GM23338 (cell line): ENCODE data around the gene LTA4H. TPM values are rescaled to one million over a fixed set of nuclear protein-coding genes. Genes with fewer than 3 reads are reported as not detected.
A peak's percentile ranks its signal among the peaks of the same experiment; 100 is the strongest.

Source experiments
- ATAC-seq: fragments of 200-7000 bp; cut with Tn5 transposase; 3 replicates; pipeline ENCODE4 v1.9.1; 2020
- DNase-seq: peaks from one replicate; pipeline ENCODE4 v3.0.0-alpha.2; 2015; ENCODE audit warnings: low spot score
- H2AFZ ChIP-seq: fragments of 200-600 bp; sonication (generic); 2 replicates; pipeline ENCODE4 v1.8.0; 2016; ENCODE audit warnings: antibody characterized with exemption, mild to moderate bottlenecking, moderate library complexity
- H3F3A ChIP-seq: fragments of 200-600 bp; sonication (generic); replicated peaks from 2 replicates; pipeline ENCODE4 v1.8.0; 2017; ENCODE audit warnings: antibody characterized with exemption, mixed run types, low read depth
- H3K27ac ChIP-seq: fragments of 200-600 bp; sonication (generic); 2 replicates; pipeline ENCODE4 v1.6.1; 2016; ENCODE audit warnings: low read depth
- H3K27me3 ChIP-seq: fragments of 200-600 bp; sonication (generic); 2 replicates; pipeline ENCODE4 v1.8.0; 2016; ENCODE audit warnings: mild to moderate bottlenecking, mixed run types, moderate library complexity; ENCODE audit not compliant: insufficient read depth
- H3K36me3 ChIP-seq: fragments of 200-600 bp; sonication (generic); 2 replicates; pipeline ENCODE4 v1.8.0; 2016; ENCODE audit warnings: mild to moderate bottlenecking; ENCODE audit not compliant: insufficient read depth
- H3K4me1 ChIP-seq: fragments of 200-600 bp; sonication (generic); 2 replicates; pipeline ENCODE4 v1.8.0; 2016; ENCODE audit warnings: mild to moderate bottlenecking, moderate library complexity; ENCODE audit not compliant: insufficient read depth
- H3K4me2 ChIP-seq: fragments of 200-600 bp; sonication (generic); 2 replicates; pipeline ENCODE4 v1.7.1; 2017; ENCODE audit warnings: mixed run types
- H3K4me3 ChIP-seq: fragments of 200-600 bp; sonication (generic); 2 replicates; pipeline ENCODE4 v1.6.1; 2016; ENCODE audit warnings: mixed run types
- H3K79me2 ChIP-seq: fragments of 200-600 bp; sonication (generic); replicated peaks from 2 replicates; pipeline ENCODE4 v1.8.0; 2017; ENCODE audit warnings: mild to moderate bottlenecking; ENCODE audit not compliant: insufficient read depth
- H3K9me2 ChIP-seq: fragments of 200-600 bp; sonication (generic); 2 replicates; pipeline ENCODE4 v1.8.0; 2017; ENCODE audit not compliant: insufficient read depth
- H4K20me1 ChIP-seq: fragments of 200-600 bp; sonication (generic); replicated peaks from 2 replicates; pipeline ENCODE4 v1.8.0; 2017; ENCODE audit warnings: mild to moderate bottlenecking; ENCODE audit not compliant: insufficient read depth
- H3K27ac Mint-ChIP-seq: 2 replicates; pipeline ENCODE4 v1.8.0; 2020; ENCODE audit warnings: inconsistent platforms, mild to moderate bottlenecking, moderate library complexity, mixed read lengths
- H3K27me3 Mint-ChIP-seq: 3 replicates; pipeline ENCODE4 v1.8.0; 2022; ENCODE audit warnings: low read depth, mild to moderate bottlenecking, moderate library complexity, mixed read lengths, inconsistent platforms; ENCODE audit not compliant: insufficient read depth, poor library complexity
- H3K36me3 Mint-ChIP-seq: 3 replicates; pipeline ENCODE4 v1.8.0; 2021; ENCODE audit warnings: low read depth, mild to moderate bottlenecking, inconsistent platforms, moderate library complexity, mixed read lengths
- H3K4me1 Mint-ChIP-seq: 3 replicates; pipeline ENCODE4 v1.8.0; 2020; ENCODE audit warnings: mild to moderate bottlenecking, inconsistent platforms, mixed read lengths
- H3K4me3 Mint-ChIP-seq: 3 replicates; pipeline ENCODE4 v1.8.0; 2021; ENCODE audit warnings: moderate library complexity, mild to moderate bottlenecking, inconsistent platforms, mixed read lengths
- H3K9me3 Mint-ChIP-seq: 3 replicates; pipeline ENCODE4 v1.8.0; 2020; ENCODE audit warnings: moderate library complexity, mild to moderate bottlenecking, inconsistent platforms, mixed read lengths
- CREB1 ChIP-seq: fragments of 250-450 bp; sonication (Bioruptor Pico); IDR thresholded peaks from 2 replicates; pipeline ENCODE4 v1.5.0; 2020; ENCODE audit warnings: low read depth, mild to moderate bottlenecking, moderate library complexity
- CTCF ChIP-seq, 2 experiments: fragments of 200-600 bp in 1 of 2; sonication (generic) in 1 of 2; conservative IDR thresholded peaks; 2 replicates each; pipeline versions ENCODE4 v1.5.1 to v1.6.1; 2016 to 2017; ENCODE audit warnings: antibody characterized with exemption in 2 of 2, low read depth in 2 of 2, mild to moderate bottlenecking in 2 of 2, moderate library complexity in 1 of 2
- JUNB ChIP-seq: IDR thresholded peaks from one replicate; pipeline ENCODE4 v1.6.1; 2016; ENCODE audit warnings: antibody characterized with exemption; ENCODE audit not compliant: unreplicated experiment
- NANOG ChIP-seq: IDR thresholded peaks from 2 replicates; pipeline ENCODE4 v1.6.1; 2016; ENCODE audit warnings: antibody characterized with exemption, borderline replicate concordance
- REST ChIP-seq: IDR thresholded peaks from one replicate; pipeline ENCODE4 v1.6.1; 2018; ENCODE audit warnings: antibody characterized with exemption; ENCODE audit not compliant: unreplicated experiment
- STAT1 ChIP-seq: IDR thresholded peaks from one replicate; pipeline ENCODE4 v1.6.1; 2016; ENCODE audit warnings: antibody characterized with exemption; ENCODE audit not compliant: unreplicated experiment
- ZNF331 ChIP-seq: fragments of 250-450 bp; sonication (Bioruptor Pico); IDR thresholded peaks from 2 replicates; pipeline ENCODE4 v1.5.0; 2020; ENCODE audit warnings: low read depth, mild to moderate bottlenecking, moderate library complexity
- polyA plus RNA-seq: library from polyadenylated mRNA; unstranded; fragments of >200 nt; fragmentation: Nextera tagmentation; extraction: Ambion mirVana; gene quantifications from 2 replicates; pipeline ENCODE4 v1.2.1, GENCODE V29; 2016
- total RNA-seq: library from RNA; depleted of rRNA; stranded (reverse); fragments of >200 nt; shearing (Covaris generic); gene quantifications from 2 replicates; pipeline ENCODE4 v1.2.3, GENCODE V29; 2014
- TF ChIP-seq, protein P1 (sequence below): fragments of 250-450 bp; sonication (Bioruptor Pico); IDR thresholded peaks from 2 replicates; pipeline ENCODE4 v1.5.0; 2020; ENCODE audit warnings: mild to moderate bottlenecking, moderate library complexity

The LTA4H gene
- total and polyA plus RNA-seq, 2 experiments from 2014 or later = 84.4 to 189 TPM

GRCh38 chr12:96078231-96079135 is 43.1 kb upstream of the LTA4H start (continued):
- no peak for TF ChIP-seq REST

DNA sequence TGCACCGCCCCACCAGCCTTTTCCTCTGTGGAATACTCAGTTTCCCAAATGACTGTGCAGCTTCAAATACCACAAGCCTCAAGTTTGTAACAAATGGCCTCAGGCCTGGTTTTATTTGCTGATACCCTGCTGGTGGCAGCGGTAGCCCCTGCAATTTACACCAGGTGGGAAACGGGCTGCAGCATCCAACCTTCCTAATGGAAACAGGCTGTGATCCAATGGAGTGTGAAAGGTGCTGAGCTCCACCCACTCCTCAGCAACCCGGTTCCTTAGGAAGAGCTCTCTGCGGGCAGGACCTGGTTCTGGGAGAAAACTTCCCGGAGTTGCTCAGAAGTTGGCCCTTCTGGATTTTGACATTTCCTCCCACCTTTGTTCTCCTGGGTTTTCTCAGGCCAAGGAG is 41.7 kb upstream of the LTA4H start:
- Histone ChIP-seq H3K36me3 (no peaks in the 10 kb centered on the region), H2AFZ (no peak overlapping the region), H3K79me2 (no peaks in the 10 kb centered on the region), H4K20me1 (no peaks in the 10 kb centered on the region), H3K27me3 (no peaks in the 10 kb centered on the region), H3K9me2 (0 out of 2 replicates have a peak, but pooled peaks cover 4% of the 10 kb centered on the region), H3F3A (no peaks in the 10 kb centered on the region), H3K4me1 (no peaks in the 10 kb centered on the region), H3K4me2 (no peak overlapping the region), H3K27ac (no peak overlapping the region), H3K4me3 (no peak overlapping the region)
- H3K27me3 Mint-ChIP-seq = peaks cover 7% of the 10 kb centered on the region
- no peaks in the 10 kb centered on the region for H3K9me3 Mint-ChIP-seq
- H3K36me3 Mint-ChIP-seq = no peaks in the 10 kb centered on the region
- ATAC-seq (peak; percentile 53), DNase-seq (peak; percentile 52)
- TF ChIP-seq STAT1 (no peak), JUNB (no peak), NANOG (no peak), CTCF (conservative IDR thresholded peaks at IDR 0.05; ENCODE audit: low read depth in 2 of 2) (no peak; a peak in 1 of 4 replicates), CREB1 (no peak), ZNF331 (no peak)
- TF ChIP-seq, protein P1, sequence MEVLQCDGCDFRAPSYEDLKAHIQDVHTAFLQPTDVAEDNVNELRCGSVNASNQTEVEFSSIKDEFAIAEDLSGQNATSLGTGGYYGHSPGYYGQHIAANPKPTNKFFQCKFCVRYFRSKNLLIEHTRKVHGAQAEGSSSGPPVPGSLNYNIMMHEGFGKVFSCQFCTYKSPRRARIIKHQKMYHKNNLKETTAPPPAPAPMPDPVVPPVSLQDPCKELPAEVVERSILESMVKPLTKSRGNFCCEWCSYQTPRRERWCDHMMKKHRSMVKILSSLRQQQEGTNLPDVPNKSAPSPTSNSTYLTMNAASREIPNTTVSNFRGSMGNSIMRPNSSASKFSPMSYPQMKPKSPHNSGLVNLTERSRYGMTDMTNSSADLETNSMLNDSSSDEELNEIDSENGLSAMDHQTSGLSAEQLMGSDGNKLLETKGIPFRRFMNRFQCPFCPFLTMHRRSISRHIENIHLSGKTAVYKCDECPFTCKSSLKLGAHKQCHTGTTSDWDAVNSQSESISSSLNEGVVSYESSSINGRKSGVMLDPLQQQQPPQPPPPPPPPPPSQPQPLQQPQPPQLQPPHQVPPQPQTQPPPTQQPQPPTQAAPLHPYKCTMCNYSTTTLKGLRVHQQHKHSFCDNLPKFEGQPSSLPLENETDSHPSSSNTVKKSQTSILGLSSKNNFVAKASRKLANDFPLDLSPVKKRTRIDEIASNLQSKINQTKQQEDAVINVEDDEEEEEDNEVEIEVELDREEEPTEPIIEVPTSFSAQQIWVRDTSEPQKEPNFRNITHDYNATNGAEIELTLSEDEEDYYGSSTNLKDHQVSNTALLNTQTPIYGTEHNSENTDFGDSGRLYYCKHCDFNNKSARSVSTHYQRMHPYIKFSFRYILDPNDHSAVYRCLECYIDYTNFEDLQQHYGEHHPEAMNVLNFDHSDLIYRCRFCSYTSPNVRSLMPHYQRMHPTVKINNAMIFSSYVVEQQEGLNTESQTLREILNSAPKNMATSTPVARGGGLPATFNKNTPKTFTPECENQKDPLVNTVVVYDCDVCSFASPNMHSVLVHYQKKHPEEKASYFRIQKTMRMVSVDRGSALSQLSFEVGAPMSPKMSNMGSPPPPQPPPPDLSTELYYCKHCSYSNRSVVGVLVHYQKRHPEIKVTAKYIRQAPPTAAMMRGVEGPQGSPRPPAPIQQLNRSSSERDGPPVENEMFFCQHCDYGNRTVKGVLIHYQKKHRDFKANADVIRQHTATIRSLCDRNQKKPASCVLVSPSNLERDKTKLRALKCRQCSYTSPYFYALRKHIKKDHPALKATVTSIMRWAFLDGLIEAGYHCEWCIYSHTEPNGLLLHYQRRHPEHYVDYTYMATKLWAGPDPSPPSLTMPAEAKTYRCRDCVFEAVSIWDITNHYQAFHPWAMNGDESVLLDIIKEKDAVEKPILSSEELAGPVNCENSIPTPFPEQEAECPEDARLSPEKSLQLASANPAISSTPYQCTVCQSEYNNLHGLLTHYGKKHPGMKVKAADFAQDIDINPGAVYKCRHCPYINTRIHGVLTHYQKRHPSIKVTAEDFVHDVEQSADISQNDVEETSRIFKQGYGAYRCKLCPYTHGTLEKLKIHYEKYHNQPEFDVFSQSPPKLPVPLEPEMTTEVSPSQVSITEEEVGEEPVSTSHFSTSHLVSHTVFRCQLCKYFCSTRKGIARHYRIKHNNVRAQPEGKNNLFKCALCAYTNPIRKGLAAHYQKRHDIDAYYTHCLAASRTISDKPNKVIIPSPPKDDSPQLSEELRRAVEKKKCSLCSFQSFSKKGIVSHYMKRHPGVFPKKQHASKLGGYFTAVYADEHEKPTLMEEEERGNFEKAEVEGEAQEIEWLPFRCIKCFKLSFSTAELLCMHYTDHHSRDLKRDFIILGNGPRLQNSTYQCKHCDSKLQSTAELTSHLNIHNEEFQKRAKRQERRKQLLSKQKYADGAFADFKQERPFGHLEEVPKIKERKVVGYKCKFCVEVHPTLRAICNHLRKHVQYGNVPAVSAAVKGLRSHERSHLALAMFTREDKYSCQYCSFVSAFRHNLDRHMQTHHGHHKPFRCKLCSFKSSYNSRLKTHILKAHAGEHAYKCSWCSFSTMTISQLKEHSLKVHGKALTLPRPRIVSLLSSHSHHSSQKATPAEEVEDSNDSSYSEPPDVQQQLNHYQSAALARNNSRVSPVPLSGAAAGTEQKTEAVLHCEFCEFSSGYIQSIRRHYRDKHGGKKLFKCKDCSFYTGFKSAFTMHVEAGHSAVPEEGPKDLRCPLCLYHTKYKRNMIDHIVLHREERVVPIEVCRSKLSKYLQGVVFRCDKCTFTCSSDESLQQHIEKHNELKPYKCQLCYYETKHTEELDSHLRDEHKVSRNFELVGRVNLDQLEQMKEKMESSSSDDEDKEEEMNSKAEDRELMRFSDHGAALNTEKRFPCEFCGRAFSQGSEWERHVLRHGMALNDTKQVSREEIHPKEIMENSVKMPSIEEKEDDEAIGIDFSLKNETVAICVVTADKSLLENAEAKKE (CRISPR knock-in tag) = no peak
- no peak overlapping the region for H3K27ac Mint-ChIP-seq
- H3K4me1 Mint-ChIP-seq = no peaks in the 10 kb centered on the region; the same call in 1 of the 3 replicates
- no peak overlapping the region for H3K4me3 Mint-ChIP-seq
